KMS-11 (cell line): ENCODE results near the gene GPR31.
"Not testable (repeated sequence)": the region's sequence is repeated elsewhere in the genome, so short reads cannot be mapped to it uniquely, and the experiment has no call there.

Source experiments
- H2AFZ ChIP-seq: fragments of 200-600 bp; sonication (generic); 2 replicates; pipeline ENCODE4 v1.6.1; 2016; ENCODE audit warnings: antibody characterized with exemption, mixed run types, low read depth
- H3K27ac ChIP-seq: fragments of 200-600 bp; sonication (generic); 2 replicates; pipeline ENCODE4 v1.6.1; 2016; ENCODE audit warnings: mild to moderate bottlenecking, mixed run types
- H3K27me3 ChIP-seq: fragments of 200-600 bp; sonication (generic); 2 replicates; pipeline ENCODE4 v1.6.1; 2017; ENCODE audit warnings: mild to moderate bottlenecking, low read depth, mixed run types, moderate library complexity; ENCODE audit not compliant: insufficient read depth
- H3K36me3 ChIP-seq: fragments of 200-600 bp; sonication (generic); 2 replicates; pipeline ENCODE4 v1.6.1; 2017; ENCODE audit warnings: mild to moderate bottlenecking, mixed run types; ENCODE audit not compliant: insufficient read depth
- H3K4me1 ChIP-seq: fragments of 200-600 bp; sonication (generic); 2 replicates; pipeline ENCODE4 v1.6.1; 2016; ENCODE audit warnings: mild to moderate bottlenecking, low read depth, mixed run types; ENCODE audit not compliant: poor library complexity, severe bottlenecking
- H3K4me2 ChIP-seq: fragments of 200-600 bp; sonication (generic); 2 replicates; pipeline ENCODE4 v1.7.0; 2016; ENCODE audit warnings: mild to moderate bottlenecking, mixed run types
- H3K4me3 ChIP-seq: fragments of 200-600 bp; sonication (generic); IDR thresholded peaks from 2 replicates; pipeline ENCODE4 v1.6.1; 2017; ENCODE audit warnings: low read depth, low read length, mixed read lengths; ENCODE audit not compliant: insufficient read depth
- H3K79me2 ChIP-seq: fragments of 200-600 bp; sonication (generic); 2 replicates; pipeline ENCODE4 v1.6.1; 2016; ENCODE audit warnings: low read depth, mixed run types; ENCODE audit not compliant: insufficient read depth
- H3K9ac ChIP-seq: fragments of 200-600 bp; sonication (generic); 2 replicates; pipeline ENCODE4 v1.6.1; 2016; ENCODE audit warnings: mild to moderate bottlenecking, mixed run types
- H4K20me1 ChIP-seq: fragments of 200-600 bp; sonication (generic); 2 replicates; pipeline ENCODE4 v1.6.1; 2016; ENCODE audit warnings: mild to moderate bottlenecking, mixed run types; ENCODE audit not compliant: insufficient read depth
- CTCF ChIP-seq: fragments of 200-600 bp; sonication (generic); conservative IDR thresholded peaks from 2 replicates; pipeline ENCODE4 v1.6.1; 2017; ENCODE audit warnings: low read depth, mild to moderate bottlenecking, antibody characterized with exemption, low read length, moderate library complexity, mixed read lengths

The GPR31 gene

GRCh38 chr6:167200806-167201205, 43.0 kb upstream of the GPR31 start:
- H3K4me3 ChIP-seq: no peak overlapping the region
- H3K27ac ChIP-seq: no peak overlapping the region
- no peak for TF ChIP-seq CTCF
- H4K20me1 ChIP-seq: no peaks in the 10 kb centered on the region
- no peaks in the 10 kb centered on the region for H3K27me3 ChIP-seq
- no peaks in the 10 kb centered on the region for H3K4me1 ChIP-seq
- no peaks in the 10 kb centered on the region for H3K79me2 ChIP-seq
- H3K9ac ChIP-seq: no peak overlapping the region
- H3K4me2 ChIP-seq: no peak overlapping the region
- H3K36me3 ChIP-seq: no peaks in the 10 kb centered on the region
- no peak overlapping the region for H2AFZ ChIP-seq

- not testable (repeated sequence) for H3K4me3 ChIP-seq, H3K36me3 ChIP-seq, H3K4me1 ChIP-seq, H3K4me2 ChIP-seq, H2AFZ ChIP-seq, H4K20me1 ChIP-seq, H3K27ac ChIP-seq, H3K27me3 ChIP-seq, H3K79me2 ChIP-seq, H3K9ac ChIP-seq
Observed at GRCh38 chr6:167195941-167196610, 38.3 kb upstream of the GPR31 start.

GRCh38 chr6:167193515-167194125, 35.8 kb upstream of the GPR31 start:
- H3K79me2 ChIP-seq, H3K36me3 ChIP-seq, H3K27ac ChIP-seq, H2AFZ ChIP-seq, H3K9ac ChIP-seq, H3K4me1 ChIP-seq, H4K20me1 ChIP-seq, H3K4me2 ChIP-seq, H3K27me3 ChIP-seq, H3K4me3 ChIP-seq: not testable (repeated sequence)

- not testable (repeated sequence) for H3K27ac ChIP-seq, H4K20me1 ChIP-seq, H3K4me3 ChIP-seq, H2AFZ ChIP-seq, H3K36me3 ChIP-seq, H3K9ac ChIP-seq, H3K4me1 ChIP-seq, H3K4me2 ChIP-seq, H3K27me3 ChIP-seq, H3K79me2 ChIP-seq
Observed at GRCh38 chr6:167191043-167191583, 33.3 kb upstream of the GPR31 start.

- not testable (repeated sequence) for H4K20me1 ChIP-seq, H3K4me1 ChIP-seq, H3K79me2 ChIP-seq, H3K9ac ChIP-seq, H3K27me3 ChIP-seq, H3K36me3 ChIP-seq, H3K27ac ChIP-seq, H3K4me2 ChIP-seq, H3K4me3 ChIP-seq, H2AFZ ChIP-seq
Observed at GRCh38 chr6:167187275-167187674, 29.5 kb upstream of the GPR31 start.

- not testable (repeated sequence) for H3K36me3 ChIP-seq, H3K27ac ChIP-seq, H3K27me3 ChIP-seq, H3K9ac ChIP-seq, H4K20me1 ChIP-seq, H3K79me2 ChIP-seq, H3K4me2 ChIP-seq, H3K4me3 ChIP-seq, H3K4me1 ChIP-seq, H2AFZ ChIP-seq
Observed at GRCh38 chr6:167185101-167185500, 27.3 kb upstream of the GPR31 start.
